K562 (cell line): Measurements from ENCODE around the gene PTPN18. TPM values are rescaled to one million over a fixed set of nuclear protein-coding genes. Genes with fewer than 3 reads are reported as not detected.

ENCODE experiments used
- ATF4 ChIP-seq: fragments of 450-650 bp; formaldehyde crosslinking; IDR thresholded peaks from 2 replicates; pipeline ENCODE4 v1.4.0; 2022; ENCODE audit warnings: mild to moderate bottlenecking, moderate library complexity
- CBX1 ChIP-seq: sonication (generic); IDR thresholded peaks from 2 replicates; pipeline ENCODE4 v1.6.1; 2016; ENCODE audit warnings: antibody characterized with exemption, low read depth, mild to moderate bottlenecking
- FOXK2 ChIP-seq, 2 experiments: fragments of 450-650 bp; IDR thresholded peaks in 1 of 2; conservative IDR thresholded peaks in 1 of 2; 2 replicates each; pipeline ENCODE4 v1.6.1; 2016; ENCODE audit warnings: low read depth in 2 of 2, mild to moderate bottlenecking in 1 of 2
- FOXM1 ChIP-seq, 2 experiments: fragments of 450-650 bp in 1 of 2; sonication (generic) in 1 of 2; formaldehyde crosslinking in 1 of 2; IDR thresholded peaks; 2 replicates each; pipeline versions ENCODE4 v1.6.1 to v1.9.0; 2017 to 2022; ENCODE audit warnings: low read depth in 2 of 2, mild to moderate bottlenecking in 2 of 2, missing genetic modification reagents in 1 of 2, moderate library complexity in 1 of 2
- KLF13 ChIP-seq: fragments of 450-650 bp; IDR thresholded peaks from 2 replicates; pipeline ENCODE4 v1.6.1; 2016; ENCODE audit warnings: missing genetic modification characterization, low read depth, mild to moderate bottlenecking, missing compliant biosample characterization, moderate library complexity, borderline replicate concordance
- L3MBTL2 ChIP-seq: fragments of 450-650 bp; IDR thresholded peaks from 2 replicates; pipeline ENCODE4 v1.6.1; 2016; ENCODE audit warnings: mild to moderate bottlenecking, moderate library complexity
- POLR2B ChIP-seq: fragments of 450-650 bp; IDR thresholded peaks from 2 replicates; pipeline ENCODE4 v1.6.1; 2018; ENCODE audit warnings: low read depth; ENCODE audit not compliant: partially characterized antibody
- STAT5B ChIP-seq: fragments of 250-450 bp; sonication (Bioruptor Pico); IDR thresholded peaks from 2 replicates; pipeline ENCODE4 v1.8.0; 2021; ENCODE audit warnings: mild to moderate bottlenecking, inconsistent platforms
- TFE3 ChIP-seq: fragments of 450-650 bp; formaldehyde crosslinking; IDR thresholded peaks from 2 replicates; pipeline ENCODE4 v1.4.0; 2020; ENCODE audit warnings: mild to moderate bottlenecking, mixed read lengths
- XRCC5 ChIP-seq: fragments of 200-400 bp; formaldehyde crosslinking; IDR thresholded peaks from 2 replicates; pipeline ENCODE4 v1.6.1; 2017; ENCODE audit warnings: low read depth, mild to moderate bottlenecking, low read length
- polyA plus RNA-seq, 8 experiments: library from polyadenylated mRNA; depleted of rRNA in 4 of 8; stranded (reverse) in 5 of 8; unstranded in 3 of 8; fragments of >200 nt; fragmentation: Nextera tagmentation in 2 of 8; fragmentation: Illumina TruSeq in 1 of 8; extraction: Ambion mirVana in 2 of 8; extraction: Trizol in 1 of 8; gene quantifications; 2 replicates each; pipeline versions ENCODE4 v1.2.1 to v1.2.3, GENCODE V29; 2011 to 2014; ENCODE audit warnings: inconsistent platforms in 1 of 8, missing spikeins in 1 of 8
- total RNA-seq, 7 experiments: library from RNA; depleted of rRNA in 6 of 7; stranded (reverse); fragments of >200 nt in 6 of 7; fragmentation: Illumina TruSeq in 2 of 7; extraction: Trizol in 2 of 7; gene quantifications; 2 replicates each; pipeline versions ENCODE4 v1.2.1 to v1.2.3, GENCODE V29; 2011 to 2021; ENCODE audit warnings: low replicate concordance in 1 of 7
- TF ChIP-seq, protein P1 (sequence below): fragments of 200-800 bp; sonication (Bioruptor generic); IDR thresholded peaks from 2 replicates; pipeline ENCODE4 v1.6.1; 2016; ENCODE audit warnings: missing genetic modification characterization, missing compliant biosample characterization

The PTPN18 gene
- total and polyA plus RNA-seq, 9 of the 15 experiments (the other 6 are each of a cell fraction or from before 2014, with no cell fraction given): 11.6 to 90.7 (median 49.6) TPM

GRCh38 chr2:130372833-130373807 lies 17.3 kb downstream of the PTPN18 start (continued):
- TF ChIP-seq CBX1 (peak; percentile 18; the same call in 1 of the 2 replicates), STAT5B (CRISPR knock-in tag) (no peak), L3MBTL2 (no peak), FOXK2 (conservative IDR thresholded peaks at IDR 0.05 in 1 of 2, IDR thresholded peaks at IDR 0.05 in 1 of 2; ENCODE audit: low read depth in 2 of 2) (no peak), TFE3 (CRISPR knock-in tag) (peak; percentile 8; the same call in 1 of the 2 replicates), ATF4 (CRISPR knock-in tag) (peak; percentile 10; the same call in 1 of the 2 replicates), FOXM1 (IDR thresholded peaks at IDR 0.05; ENCODE audit: low read depth) (no peak), FOXM1 (CRISPR knock-in tag; IDR thresholded peaks at IDR 0.05; ENCODE audit: low read depth) (no peak), POLR2B (peak; percentile 60), XRCC5 (no peak), KLF13 (tag) (no peak)
- TF ChIP-seq, protein P1, sequence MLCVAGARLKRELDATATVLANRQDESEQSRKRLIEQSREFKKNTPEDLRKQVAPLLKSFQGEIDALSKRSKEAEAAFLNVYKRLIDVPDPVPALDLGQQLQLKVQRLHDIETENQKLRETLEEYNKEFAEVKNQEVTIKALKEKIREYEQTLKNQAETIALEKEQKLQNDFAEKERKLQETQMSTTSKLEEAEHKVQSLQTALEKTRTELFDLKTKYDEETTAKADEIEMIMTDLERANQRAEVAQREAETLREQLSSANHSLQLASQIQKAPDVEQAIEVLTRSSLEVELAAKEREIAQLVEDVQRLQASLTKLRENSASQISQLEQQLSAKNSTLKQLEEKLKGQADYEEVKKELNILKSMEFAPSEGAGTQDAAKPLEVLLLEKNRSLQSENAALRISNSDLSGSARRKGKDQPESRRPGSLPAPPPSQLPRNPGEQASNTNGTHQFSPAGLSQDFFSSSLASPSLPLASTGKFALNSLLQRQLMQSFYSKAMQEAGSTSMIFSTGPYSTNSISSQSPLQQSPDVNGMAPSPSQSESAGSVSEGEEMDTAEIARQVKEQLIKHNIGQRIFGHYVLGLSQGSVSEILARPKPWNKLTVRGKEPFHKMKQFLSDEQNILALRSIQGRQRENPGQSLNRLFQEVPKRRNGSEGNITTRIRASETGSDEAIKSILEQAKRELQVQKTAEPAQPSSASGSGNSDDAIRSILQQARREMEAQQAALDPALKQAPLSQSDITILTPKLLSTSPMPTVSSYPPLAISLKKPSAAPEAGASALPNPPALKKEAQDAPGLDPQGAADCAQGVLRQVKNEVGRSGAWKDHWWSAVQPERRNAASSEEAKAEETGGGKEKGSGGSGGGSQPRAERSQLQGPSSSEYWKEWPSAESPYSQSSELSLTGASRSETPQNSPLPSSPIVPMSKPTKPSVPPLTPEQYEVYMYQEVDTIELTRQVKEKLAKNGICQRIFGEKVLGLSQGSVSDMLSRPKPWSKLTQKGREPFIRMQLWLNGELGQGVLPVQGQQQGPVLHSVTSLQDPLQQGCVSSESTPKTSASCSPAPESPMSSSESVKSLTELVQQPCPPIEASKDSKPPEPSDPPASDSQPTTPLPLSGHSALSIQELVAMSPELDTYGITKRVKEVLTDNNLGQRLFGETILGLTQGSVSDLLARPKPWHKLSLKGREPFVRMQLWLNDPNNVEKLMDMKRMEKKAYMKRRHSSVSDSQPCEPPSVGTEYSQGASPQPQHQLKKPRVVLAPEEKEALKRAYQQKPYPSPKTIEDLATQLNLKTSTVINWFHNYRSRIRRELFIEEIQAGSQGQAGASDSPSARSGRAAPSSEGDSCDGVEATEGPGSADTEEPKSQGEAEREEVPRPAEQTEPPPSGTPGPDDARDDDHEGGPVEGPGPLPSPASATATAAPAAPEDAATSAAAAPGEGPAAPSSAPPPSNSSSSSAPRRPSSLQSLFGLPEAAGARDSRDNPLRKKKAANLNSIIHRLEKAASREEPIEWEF: no peak
